Endothelial cell of umbilical vein (primary cell): ENCODE results near the gene ZNF20. TPM values are rescaled to one million over a fixed set of nuclear protein-coding genes. Genes with fewer than 3 reads are reported as not detected.

Experiments used
- Bru-seq: library from RNA; stranded (reverse); fragments of 400-500 nt; gene quantifications from one replicate; lab custom pipeline; 2021; lab: Mats Ljungman, UMichigan
- BruChase-seq, 2 experiments: library from RNA; stranded (reverse); fragments of 400-500 nt; gene quantifications; one replicate each; lab custom pipeline; 2021; lab: Mats Ljungman, UMichigan
- BruUV-seq: library from RNA; stranded (reverse); fragments of 400-500 nt; replicated peaks from 2 replicates; lab custom pipeline; 2021; lab: Mats Ljungman, UMichigan
- CTCF ChIA-PET: fragments of 300-600, 350-600 bp; sonication (Branson Sonifier 250); formaldehyde crosslinking; loops from one replicate; lab custom pipeline; 2021; ENCODE audit warnings: antibody characterized with exemption, inconsistent platforms; lab: Charles Lee
- POLR2A ChIA-PET: fragments of 300-600, 350-600 bp; sonication (Branson Sonifier 250); formaldehyde crosslinking; loops from one replicate; lab custom pipeline; 2021; ENCODE audit warnings: antibody characterized with exemption, inconsistent platforms; lab: Charles Lee
- DNase-seq: peaks from one replicate; pipeline ENCODE4 v3.0.0-alpha.2; 2011; ENCODE audit warnings: low read depth, low spot score
- FAIRE-seq: peaks from 2 replicates; lab custom pipeline; 2011; peaks lifted over from hg19 to GRCh38; lab: Jason Lieb, UNC
- H2AFZ ChIP-seq: 2 replicates; pipeline ENCODE4 v1.6.0; 2012; ENCODE audit warnings: low read depth, low read length, control low read depth, inconsistent platforms
- H3K27ac ChIP-seq: 2 replicates; pipeline ENCODE4 v1.5.1; 2011; ENCODE audit warnings: low read depth, mild to moderate bottlenecking, control low read depth, low read length, moderate library complexity; ENCODE audit not compliant: insufficient read depth
- H3K27me3 ChIP-seq, 2 experiments: 2 replicates each; pipeline versions ENCODE4 v1.6.0 to v1.6.1; 2011; ENCODE audit warnings: low read length in 2 of 2, mixed read lengths in 1 of 2; ENCODE audit not compliant: control insufficient read depth in 2 of 2, insufficient read depth in 2 of 2
- H3K36me3 ChIP-seq, 2 experiments: 2 replicates in 1 of 2; 3 replicates in 1 of 2; pipeline ENCODE4 v1.5.1; 2011; ENCODE audit warnings: low read length in 2 of 2, mild to moderate bottlenecking in 1 of 2, moderate library complexity in 1 of 2; ENCODE audit not compliant: control insufficient read depth in 2 of 2, insufficient read depth in 2 of 2; ENCODE audit errors: extremely low read depth in 1 of 2
- H3K4me1 ChIP-seq: 3 replicates; pipeline ENCODE4 v1.5.1; 2011; ENCODE audit warnings: mild to moderate bottlenecking, low read length; ENCODE audit not compliant: control insufficient read depth, insufficient read depth; ENCODE audit errors: extremely low read depth
- H3K4me2 ChIP-seq: 2 replicates; pipeline ENCODE4 v1.6.1; 2011; ENCODE audit warnings: low read length, control low read depth, mixed read lengths; ENCODE audit not compliant: insufficient read depth
- H3K4me3 ChIP-seq, 3 experiments: fragments of 200-600 bp in 1 of 3; sonication (generic), shearing (Covaris generic) in 1 of 3; replicated peaks in 1 of 3; 2 replicates each; pipeline ENCODE4 v1.5.1; 2011 to 2016; ENCODE audit warnings: control low read depth in 3 of 3, low read length in 3 of 3, mild to moderate bottlenecking in 2 of 3, inconsistent platforms in 1 of 3, low read depth in 1 of 3, moderate library complexity in 1 of 3; ENCODE audit not compliant: insufficient read depth in 1 of 3
- H3K79me2 ChIP-seq: 2 replicates; pipeline ENCODE4 v1.6.0; 2012; ENCODE audit warnings: low read length, inconsistent platforms; ENCODE audit not compliant: control insufficient read depth, insufficient read depth
- H3K9ac ChIP-seq: replicated peaks from 2 replicates; pipeline ENCODE3; 2011; ENCODE audit warnings: low read length, control low read depth; ENCODE audit not compliant: insufficient read depth; ENCODE audit errors: extremely low read depth
- H3K9me1 ChIP-seq: replicated peaks from 3 replicates; pipeline ENCODE4 v1.6.0; 2011; ENCODE audit warnings: mild to moderate bottlenecking, low read length; ENCODE audit not compliant: control insufficient read depth, insufficient read depth; ENCODE audit errors: extremely low read depth
- H3K9me3 ChIP-seq: replicated peaks from 2 replicates; pipeline ENCODE4 v1.5.1; 2012; ENCODE audit warnings: low read length, inconsistent platforms; ENCODE audit not compliant: control insufficient read depth, insufficient read depth
- H4K20me1 ChIP-seq: replicated peaks from 2 replicates; pipeline ENCODE3; 2011; ENCODE audit warnings: mild to moderate bottlenecking, low read length; ENCODE audit not compliant: control insufficient read depth, insufficient read depth; ENCODE audit errors: extremely low read depth
- EZH2 ChIP-seq: IDR thresholded peaks from 2 replicates; pipeline ENCODE4 v1.6.1; 2012; ENCODE audit warnings: borderline replicate concordance, low read depth, mild to moderate bottlenecking, moderate library complexity, low read length, inconsistent platforms; ENCODE audit not compliant: severe bottlenecking
- FOS ChIP-seq: IDR thresholded peaks from 2 replicates; pipeline ENCODE4 v1.6.1; 2011; ENCODE audit warnings: mild to moderate bottlenecking, low read length, moderate library complexity, borderline replicate concordance; ENCODE audit not compliant: insufficient read depth
- GATA2 ChIP-seq: IDR thresholded peaks from 2 replicates; pipeline ENCODE4 v1.7.0; 2011; ENCODE audit warnings: low read depth, mild to moderate bottlenecking, moderate library complexity, mixed read lengths, low read length; ENCODE audit not compliant: insufficient read length, insufficient read depth
- JUN ChIP-seq: IDR thresholded peaks from 2 replicates; pipeline ENCODE4 v1.6.1; 2011; ENCODE audit warnings: borderline replicate concordance, low read depth; ENCODE audit not compliant: insufficient read length, insufficient read depth
- MAX ChIP-seq: IDR thresholded peaks from 2 replicates; pipeline ENCODE4 v1.6.1; 2011; ENCODE audit not compliant: insufficient read depth, insufficient read length
- MYC ChIP-seq: IDR thresholded peaks from one replicate; pipeline ENCODE4 v1.6.1; 2011; ENCODE audit warnings: mild to moderate bottlenecking, low read depth, low read length
- POLR2A ChIP-seq: IDR thresholded peaks from 2 replicates; pipeline ENCODE4 v1.6.1; 2012; ENCODE audit warnings: low read depth, mild to moderate bottlenecking, control low read depth, low read length
- POLR2AphosphoS5 ChIP-seq: IDR thresholded peaks from 2 replicates; pipeline ENCODE4 v1.6.1; 2012; ENCODE audit warnings: low read depth, mild to moderate bottlenecking, control low read depth, low read length, moderate library complexity; ENCODE audit not compliant: insufficient read depth
- dilution Hi-C: fragments of 300-500 bp; cut with MboI; formaldehyde crosslinking; loops from one replicate; pipeline ENCODE4 v1.15.0; 2019; ENCODE audit warnings: low sequenced_read_pairs; ENCODE audit not compliant: extremely low pct_ligation_motif_present
- intact Hi-C: fragments of 100-400 bp; cut with micrococcal nuclease; formaldehyde crosslinking; loops from one replicate; pipeline ENCODE4 v1.10.0; 2022
- long read RNA-seq: library from polyadenylated mRNA; stranded (forward); transcript quantifications from one replicate; pipeline ENCODE4 v2.0.0, GENCODE V29; 2021
- polyA minus RNA-seq, 3 experiments: library from RNA; depleted of rRNA, polyadenylated mRNA; stranded (reverse); fragments of >200 nt; gene quantifications; 1 replicate in 1 of 3; 2 replicates in 2 of 3; pipeline ENCODE4 v1.2.3, GENCODE V29; 2011
- polyA plus RNA-seq, 4 experiments: library from polyadenylated mRNA; depleted of rRNA in 3 of 4; stranded (reverse) in 3 of 4; unstranded in 1 of 4; fragments of >200 nt; gene quantifications; 2 replicates each; pipeline versions ENCODE4 v1.2.1 to v1.2.3, GENCODE V29; 2011 to 2012; ENCODE audit warnings: missing spikeins in 1 of 4
- total RNA-seq: library from RNA; stranded (reverse); gene quantifications from 2 replicates; pipeline ENCODE4 v1.2.3, GENCODE V29; 2021
- TF ChIP-seq, protein P1 (sequence below), 2 donors: IDR thresholded peaks; 1 replicate in 1 of 2; 2 replicates in 1 of 2; pipeline ENCODE4 v1.5.1; 2011; ENCODE audit warnings: low read length in 2 of 2, mild to moderate bottlenecking in 2 of 2, moderate library complexity in 2 of 2, control low read depth in 1 of 2, inconsistent platforms in 1 of 2, low read depth in 1 of 2; ENCODE audit not compliant: insufficient read depth in 1 of 2; ENCODE audit errors: extremely low read depth in 1 of 2

ZNF20 gene
- 0.35 and 0.88 TPM in 2 replicates for total RNA-seq
- polyA plus RNA-seq = 0.35 and 0.46 TPM in 2 replicates
- 0.13 and 0.68 TPM in 2 replicates for polyA plus RNA-seq (2011; cell fraction: cytosol; rRNA removed)
- polyA plus RNA-seq (2011; cell fraction: nucleus; rRNA removed) = 1.2 and 1.8 TPM in 2 replicates
- polyA plus RNA-seq (2012) = 0.84 TPM in 1 of 2 replicates, not detected in the other
- 1.4 and 2.2 TPM in 2 replicates for polyA minus RNA-seq
- polyA minus RNA-seq (2011; cell fraction: cytosol; rRNA and poly(A)+ RNA removed) = not detected
- polyA minus RNA-seq (2011; cell fraction: nucleus; rRNA and poly(A)+ RNA removed) = 1.8 TPM in 2 replicates
- Bru-seq, nascent RNA = percentile 16 among the genes with signal in this experiment
- percentile 12 among the genes with signal in this experiment for BruChase-seq, experiment 1, labeled RNA remaining after a 6-hour chase
- BruChase-seq, experiment 2, labeled RNA remaining after a 2-hour chase = percentile 19 among the genes with signal in this experiment
- long read RNA-seq, partial matches to known transcripts = 0 of 6 reads
- long read RNA-seq, other reads (novel, unspliced or antisense) = 2 of 6 reads

GRCh38 chr19:12139885-12140544, at the start of gene ZNF20:
ZNF20 (minus strand) TSS chr19:12140350; CDS start chr19:12140182, 168 bp downstream.
- dilution Hi-C loops = no loop called here
- TSS peak; percentile 10 for BruUV-seq
- FAIRE-seq (peak; percentile 92), DNase-seq (peak; percentile 90)
- CTCF ChIA-PET = interaction anchor here (0.6 to 2.5 kb wide), 10 partner anchors 13 to 344 kb away, joined by 3 to 28 read pairs (median 8); partner anchors contain the start of genes ZNF442, ZNF491, ZNF625 and ZNF700
- peak within 1 kb of the TSS; percentile 30 for H3K27ac ChIP-seq
- no peaks in the 10 kb centered on the region for H3K27me3 ChIP-seq
- no peaks in the 10 kb centered on the region for H3K4me1 ChIP-seq
- peak within 1 kb of the TSS; percentile 63 to 72 (median 68) for H3K4me3 ChIP-seq
- POLR2A ChIA-PET = no interaction called here
- no peaks in the 10 kb centered on the region for H4K20me1 ChIP-seq
- TF ChIP-seq EZH2 (no peak), POLR2AphosphoS5 (peak; percentile 48)
- peak within 1 kb of the TSS; percentile 88 for H2AFZ ChIP-seq
- peaks cover under 1% of the 10 kb centered on the region for H3K9me3 ChIP-seq
- no peaks in the 10 kb centered on the region for H3K79me2 ChIP-seq
- H3K4me2 ChIP-seq = peak within 1 kb of the TSS; percentile 2
- no peaks in the 10 kb centered on the region for H3K9me1 ChIP-seq
- H3K36me3 ChIP-seq = peaks cover under 1 to 5% of the 10 kb centered on the region in 2 experiments
- intact Hi-C loops = loop anchor here (1.0 to 5.0 kb wide), 4 partner anchors 81 to 341 kb away; partner anchors contain the start of genes ZNF440 and ZNF491
- peak within 1 kb of the TSS; percentile 66 for H3K9ac ChIP-seq

DNA sequence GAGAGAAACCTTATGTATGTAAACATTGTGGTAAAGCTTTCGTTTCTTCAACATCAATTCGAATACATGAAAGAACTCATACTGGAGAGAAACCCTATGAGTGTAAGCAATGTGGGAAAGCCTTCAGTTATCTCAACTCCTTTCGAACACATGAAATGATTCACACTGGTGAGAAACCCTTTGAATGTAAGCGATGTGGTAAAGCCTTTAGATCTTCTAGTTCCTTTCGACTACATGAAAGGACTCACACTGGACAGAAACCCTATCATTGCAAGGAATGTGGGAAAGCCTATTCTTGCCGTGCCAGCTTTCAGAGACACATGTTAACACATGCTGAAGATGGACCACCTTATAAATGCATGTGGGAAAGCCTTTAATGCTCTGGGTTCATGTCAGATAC, 47.5 kb upstream of the ZNF20 start:
- intact Hi-C loops = no loop called here
- no peak for TF ChIP-seq GATA2
- no peak for TF ChIP-seq MAX
- TF ChIP-seq MYC = no peak
- TF ChIP-seq EZH2 = no peak
- no peak for TF ChIP-seq POLR2AphosphoS5
- no peak for TF ChIP-seq JUN
- TF ChIP-seq, protein P1, sequence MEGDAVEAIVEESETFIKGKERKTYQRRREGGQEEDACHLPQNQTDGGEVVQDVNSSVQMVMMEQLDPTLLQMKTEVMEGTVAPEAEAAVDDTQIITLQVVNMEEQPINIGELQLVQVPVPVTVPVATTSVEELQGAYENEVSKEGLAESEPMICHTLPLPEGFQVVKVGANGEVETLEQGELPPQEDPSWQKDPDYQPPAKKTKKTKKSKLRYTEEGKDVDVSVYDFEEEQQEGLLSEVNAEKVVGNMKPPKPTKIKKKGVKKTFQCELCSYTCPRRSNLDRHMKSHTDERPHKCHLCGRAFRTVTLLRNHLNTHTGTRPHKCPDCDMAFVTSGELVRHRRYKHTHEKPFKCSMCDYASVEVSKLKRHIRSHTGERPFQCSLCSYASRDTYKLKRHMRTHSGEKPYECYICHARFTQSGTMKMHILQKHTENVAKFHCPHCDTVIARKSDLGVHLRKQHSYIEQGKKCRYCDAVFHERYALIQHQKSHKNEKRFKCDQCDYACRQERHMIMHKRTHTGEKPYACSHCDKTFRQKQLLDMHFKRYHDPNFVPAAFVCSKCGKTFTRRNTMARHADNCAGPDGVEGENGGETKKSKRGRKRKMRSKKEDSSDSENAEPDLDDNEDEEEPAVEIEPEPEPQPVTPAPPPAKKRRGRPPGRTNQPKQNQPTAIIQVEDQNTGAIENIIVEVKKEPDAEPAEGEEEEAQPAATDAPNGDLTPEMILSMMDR (IDR thresholded peaks at IDR 0.05; ENCODE audit: extremely low read depth in 1 of 2, insufficient read depth in 1 of 2, low read depth in 1 of 2, low read length in 2 of 2) = no peak
- no peak for TF ChIP-seq POLR2A
- no peak for TF ChIP-seq FOS
- dilution Hi-C loops = no loop called here
- H4K20me1 ChIP-seq = no peaks in the 10 kb centered on the region
- no peaks in the 10 kb centered on the region for H3K9me1 ChIP-seq
- FAIRE-seq (no peak), DNase-seq (no peak)
- H3K27me3 ChIP-seq = no peaks in the 10 kb centered on the region
- H3K36me3 ChIP-seq = peaks cover 9 to 17% of the 10 kb centered on the region in 2 experiments
- BruUV-seq = no TSS peak
- POLR2A ChIA-PET = no interaction called here
- no peak overlapping the region for H3K4me3 ChIP-seq
- CTCF ChIA-PET = interaction anchor here (0.5 kb wide), 1 partner anchor 13 kb away, joined by 3 read pairs; no protein-coding TSS in a partner anchor
- H3K27ac ChIP-seq = no peak overlapping the region
- H3K9ac ChIP-seq = no peak overlapping the region
- H3K4me2 ChIP-seq = no peak overlapping the region
- peaks cover 22% of the 10 kb centered on the region for H3K9me3 ChIP-seq
- H3K79me2 ChIP-seq = no peaks in the 10 kb centered on the region
- H3K4me1 ChIP-seq = no peaks in the 10 kb centered on the region
- no peak overlapping the region for H2AFZ ChIP-seq
